Heart right ventricle (tissue), 16 donors: ENCODE measurements around the gene NWD2. TPM values are rescaled to one million over a fixed set of nuclear protein-coding genes. Genes with fewer than 3 reads are reported as not detected.

ENCODE experiments used
- ATAC-seq, 8 donors: fragments of 200-7000 bp; cut with Tn5 transposase; one replicate each; pipeline ENCODE4 v1.9.1; 2020; ENCODE audit warnings: mild to moderate bottlenecking in 8 of 8, moderate library complexity in 8 of 8, moderate number of reproducible peaks in 1 of 8
- DNase-seq, 2 donors: peaks; one replicate each; pipeline ENCODE4 v3.0.0-alpha.2; 2020
- H3K27ac ChIP-seq, 10 donors: fragments of 200-600 bp; sonication (generic) in 2 of 10; one replicate each; pipeline versions ENCODE4 v1.5.0 to v1.8.0; 2020 to 2022; ENCODE audit warnings: mild to moderate bottlenecking in 3 of 10
- H3K27me3 ChIP-seq, 7 donors: fragments of 200-600 bp; one replicate each; pipeline ENCODE4 v1.8.0; 2021 to 2022; ENCODE audit warnings: mild to moderate bottlenecking in 2 of 7
- H3K36me3 ChIP-seq, 9 donors: fragments of 200-600 bp; sonication (generic) in 1 of 9; one replicate each; pipeline versions ENCODE4 v1.5.0 to v1.8.0; 2020 to 2022; ENCODE audit warnings: mild to moderate bottlenecking in 2 of 9
- H3K4me1 ChIP-seq, 9 donors: fragments of 200-600 bp; sonication (generic) in 1 of 9; one replicate each; pipeline versions ENCODE4 v1.5.0 to v1.8.0; 2020 to 2022; ENCODE audit warnings: mild to moderate bottlenecking in 4 of 9
- H3K4me3 ChIP-seq, 10 donors: fragments of 200-600 bp; sonication (generic) in 2 of 10; one replicate each; pipeline versions ENCODE4 v1.5.0 to v1.8.0; 2020 to 2022; ENCODE audit warnings: mild to moderate bottlenecking in 7 of 10, moderate library complexity in 2 of 10
- H3K9me3 ChIP-seq, 11 donors: fragments of 200-600 bp in 10 of 11; sonication (generic) in 2 of 11; one replicate each; pipeline versions ENCODE4 v1.5.0 to v1.8.0; 2013 to 2022; ENCODE audit warnings: mild to moderate bottlenecking in 2 of 11, control low read depth in 1 of 11, moderate library complexity in 1 of 11
- CTCF ChIP-seq, 9 donors: fragments of 200-600 bp; sonication (generic) in 2 of 9; IDR thresholded peaks; one replicate each; pipeline versions ENCODE4 v1.5.0 to v1.8.0; 2021 to 2022; ENCODE audit warnings: antibody characterized with exemption in 9 of 9, mild to moderate bottlenecking in 5 of 9, moderate library complexity in 1 of 9
- WGBS, 2 donors: extraction: QIAGEN DNeasy Blood & Tissue Kit; methylation state at CpG; one replicate each; pipeline ENCODE4 v1.1.7; 2013; ENCODE audit warnings: inconsistent platforms in 1 of 2; 5-methylcytosine and 5-hydroxymethylcytosine counted together
- intact Hi-C, 10 donors: fragments of 100-400 bp; cut with DNase I; formaldehyde crosslinking; loops; one replicate each; pipeline versions ENCODE4 v1.11.1 to v1.14.2; 2022
- polyA plus RNA-seq, 2 donors: library from polyadenylated mRNA; stranded (reverse); fragments of 200-250 nt; gene quantifications; one replicate each; pipeline ENCODE4 v1.2.3, GENCODE V29; 2013
- total RNA-seq, 10 donors: library from RNA; stranded (reverse); fragmentation: NEBNext Ultra II Directional in 3 of 10; extraction: Animal tissue kit (Norgen Biotek cat#: 25700) in 3 of 10; gene quantifications; one replicate each; pipeline versions ENCODE4 v1.2.1 to v1.2.4, GENCODE V29; 2021 to 2023
- donor health status: Arrhythmogenic right ventricular cardiomyopathy.
- donor health status: ischemic (EF 13 %, LVEDD 7.1; RV severe dilation, severe dysfunction).
- donor health status: healthy with polysubstance abuse.
- donor health status: DM: no; HTN: yes; CAD: no.
- donor health status: DM: no; HTN: no; CAD: no.
- donor health status: ischemic (EF 25% LVEDD 6.9; RV normal size, moderate dysfunction).
- donor health status: ischemic (EF 25% LVEDD 5.7; RV mildly dilated, moderate dysfunction).
- donor health status: healthy.
- donor health status: DM: yes; HTN: yes; CAD: no.
- donor health status: Ischemic cardiomyopathy.
- donor health status: ischemic (EF 35%, LVEDD 5.7; RV mildly dilated, moderate dysfunction).
- donor health status: nonischemic (EF 11% LVEDD 7.7; RV severe dilation, severe dysfunction).
- donor health status: DM: yes; HTN: yes; CAD: no.
- donor health status: PGD.
- donor health status: ischemic (EF 29% LVEDD 5.4; RV normal size, mild dysfunction).
- donor health status: nonischemic (EF 23%, LVEDD 6.1; RV moderate dilation, normal function).

NWD2 gene
- total and polyA plus RNA-seq, 12 donors: 0.02 to 0.37 (median 0.04) TPM; not detected in 7

- intact Hi-C loops: no loop called here
- peaks cover 0 to 5% (median 0%) of the 10 kb centered on the region in 7 donors for H3K27me3 ChIP-seq
- TF ChIP-seq CTCF (IDR thresholded peaks at IDR 0.05): no peak
- H3K27ac ChIP-seq: no peak overlapping the region
- H3K4me3 ChIP-seq: no peak overlapping the region
- no peak for DNase-seq
- H3K4me1 ChIP-seq: no peaks in the 10 kb centered on the region
- H3K36me3 ChIP-seq: no peaks in the 10 kb centered on the region
- H3K9me3 ChIP-seq: no peaks in the 10 kb centered on the region
- 70 to 87% methylated on average over 3 of the region's 3 CpGs for WGBS, 2 donors
- no peak for ATAC-seq
These were observed 222.7 kb downstream of the NWD2 start for GRCh38 chr4:37467223-37467622.

GRCh38 chr4:37467824-37468223 lies 223.3 kb downstream of the NWD2 start:
- H3K27ac ChIP-seq: no peak overlapping the region
- intact Hi-C loops: no loop called here
- no peak for TF ChIP-seq CTCF (IDR thresholded peaks at IDR 0.05)
- H3K4me3 ChIP-seq: no peak overlapping the region
- DNase-seq (no peak), ATAC-seq (no peak)
- no peaks in the 10 kb centered on the region for H3K4me1 ChIP-seq
- H3K27me3 ChIP-seq: peaks cover 0 to 5% (median 0%) of the 10 kb centered on the region in 7 donors
- no peaks in the 10 kb centered on the region for H3K36me3 ChIP-seq
- 62 to 82% methylated on average over 4 of the region's 4 CpGs for WGBS, 2 donors
- no peaks in the 10 kb centered on the region for H3K9me3 ChIP-seq

- Histone ChIP-seq H3K4me1 (no peaks in the 10 kb centered on the region), H3K36me3 (no peaks in the 10 kb centered on the region), H3K9me3 (no peaks in the 10 kb centered on the region), H3K4me3 (no peak overlapping the region), H3K27me3 (peaks cover 0 to 13% (median 0%) of the 10 kb centered on the region in 7 donors), H3K27ac (no peak overlapping the region)
- 84 to 96% methylated on average over 2 of the region's 2 CpGs for WGBS, 2 donors
- TF ChIP-seq CTCF (IDR thresholded peaks at IDR 0.05): no peak
- no peak for ATAC-seq
- intact Hi-C loops: no loop called here
- DNase-seq: no peak
These were observed 224.7 kb downstream of the NWD2 start for GRCh38 chr4:37469286-37469685.

- DNase-seq (no peak), ATAC-seq (no peak)
- Histone ChIP-seq H3K4me1 (no peaks in the 10 kb centered on the region), H3K4me3 (no peak overlapping the region), H3K27me3 (peaks cover 0 to 23% (median 0%) of the 10 kb centered on the region in 7 donors), H3K36me3 (no peaks in the 10 kb centered on the region), H3K27ac (no peak overlapping the region), H3K9me3 (no peaks in the 10 kb centered on the region)
- 77 to 79% methylated on average over 1 of the region's 1 CpG for WGBS, 2 donors
- intact Hi-C loops: no loop called here
- no peak for TF ChIP-seq CTCF (IDR thresholded peaks at IDR 0.05)
These were observed 225.7 kb downstream of the NWD2 start for GRCh38 chr4:37470245-37470644.
